Sciatic nerve (tissue), 2 donors: ENCODE results near the gene ROR1. TPM values are rescaled to one million over a fixed set of nuclear protein-coding genes. Genes with fewer than 3 reads are reported as not detected.

Source experiments
- ATAC-seq: fragments of 200-7000 bp; cut with Tn5 transposase; one replicate; pipeline ENCODE4 v1.9.1; 2020; ENCODE audit warnings: mild to moderate bottlenecking, moderate library complexity
- DNase-seq: peaks from one replicate; pipeline ENCODE4 v3.0.0-alpha.2; 2020; ENCODE audit warnings: low spot score
- intact Hi-C: fragments of 100-400 bp; cut with DNase I; formaldehyde crosslinking; loops from one replicate; pipeline ENCODE4 v1.14.2; 2022
- total RNA-seq: library from RNA; stranded (reverse); fragmentation: NEBNext Ultra II Directional; extraction: Animal tissue kit (Norgen Biotek cat#: 25700); gene quantifications from one replicate; pipeline ENCODE4 v1.2.1, GENCODE V29; 2021
- donor health status: DM: no; HTN: no; CAD: no.
- donor health status: DM: no; HTN: no; CAD: no.

Gene ROR1
- total RNA-seq, 1 donor from 2014 or later = 16.7 TPM

DNA sequence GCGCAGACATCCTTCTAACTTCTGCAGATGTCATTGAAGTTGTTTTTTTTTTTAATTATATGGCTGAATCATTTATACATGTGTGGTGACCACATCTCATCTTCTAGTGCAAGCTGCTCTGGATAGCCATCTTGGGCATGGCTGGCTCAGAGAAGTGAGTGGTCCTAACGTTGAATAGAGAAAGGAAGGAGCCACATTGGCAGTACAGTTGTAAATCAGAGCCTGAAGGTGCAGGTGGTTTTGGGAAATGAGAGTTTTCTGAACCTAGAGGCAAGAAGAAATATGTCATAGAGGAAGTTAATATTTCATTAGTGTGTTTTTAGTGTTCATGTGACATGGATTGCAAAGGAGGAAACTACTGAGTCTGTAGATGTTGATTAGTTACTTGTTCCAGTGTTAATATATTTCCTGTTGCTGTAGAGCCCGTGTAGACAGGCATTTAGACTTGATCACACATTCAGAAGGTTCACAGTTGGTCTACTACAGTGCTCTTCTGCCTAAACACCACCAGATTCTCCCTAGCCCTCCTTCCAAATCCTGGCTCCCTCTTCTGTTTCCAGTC lies 163.7 kb downstream of the ROR1 start:
- no peak for ATAC-seq
- no peak for DNase-seq
- intact Hi-C loops = no loop called here

DNA sequence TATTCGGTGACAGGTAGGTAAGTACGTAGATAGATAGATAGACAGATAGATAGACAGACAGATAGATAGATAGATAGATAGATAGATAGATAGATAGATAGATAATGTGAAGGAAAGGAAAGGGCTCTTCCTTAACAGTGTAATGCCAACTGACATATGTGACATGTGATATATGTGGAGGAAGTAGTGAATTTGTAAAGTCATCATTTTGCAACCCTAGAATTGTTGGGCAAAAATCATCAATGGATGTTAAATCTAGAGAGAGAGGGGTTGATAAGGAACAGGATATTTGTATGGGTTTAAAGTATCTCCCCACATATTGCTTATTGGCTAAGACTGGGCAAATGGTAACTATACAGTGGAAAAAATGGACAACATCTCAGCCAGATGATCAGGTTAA lies 166.6 kb downstream of the ROR1 start:
- ATAC-seq = no peak
- intact Hi-C loops = no loop called here

DNA sequence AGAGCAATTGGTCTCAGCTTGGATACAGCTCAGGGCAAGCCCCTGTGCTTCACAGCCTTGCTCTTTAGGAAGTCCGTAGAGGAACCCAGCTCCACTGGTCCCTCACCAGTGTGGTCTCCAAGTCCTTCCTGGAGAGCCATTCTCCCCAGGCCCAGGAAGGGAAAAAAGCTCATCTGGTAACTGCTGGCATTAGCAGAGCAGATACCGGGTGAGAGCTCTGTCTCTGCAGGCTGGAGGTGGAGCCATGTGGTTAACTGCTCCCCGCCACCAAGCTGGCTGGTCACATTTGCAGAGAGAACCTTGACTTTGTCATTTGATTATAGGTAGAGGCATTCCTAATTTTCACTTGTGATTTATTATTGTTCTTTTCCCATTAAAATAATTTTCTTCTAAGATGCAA lies 169.6 kb downstream of the ROR1 start:
- no peak for DNase-seq
- intact Hi-C loops = no loop called here
- ATAC-seq = no peak

More for the DNA sequence above, 166.6 kb downstream of the ROR1 start:
- DNase-seq = no peak

DNA sequence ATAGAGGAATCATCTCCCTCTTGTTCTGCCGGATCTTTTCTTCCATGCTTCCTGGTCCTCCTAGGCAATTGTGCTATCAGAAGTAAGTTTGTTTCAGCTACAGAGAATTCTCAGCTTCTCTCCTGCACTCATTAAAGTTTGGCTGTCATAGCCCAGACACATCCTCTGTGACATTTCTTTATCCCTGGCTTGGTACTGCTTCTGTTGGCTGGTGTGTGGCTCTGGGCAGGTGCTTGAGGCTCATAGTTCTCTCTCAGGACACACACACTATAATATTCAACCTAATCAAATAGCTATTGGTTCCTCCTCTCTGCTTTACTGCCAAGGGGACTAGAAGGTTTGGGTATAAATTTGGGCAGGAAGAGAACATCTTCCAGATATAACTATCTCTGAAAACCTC lies 172.1 kb downstream of the ROR1 start:
- intact Hi-C loops = no loop called here
- DNase-seq (no peak), ATAC-seq (no peak)

DNA sequence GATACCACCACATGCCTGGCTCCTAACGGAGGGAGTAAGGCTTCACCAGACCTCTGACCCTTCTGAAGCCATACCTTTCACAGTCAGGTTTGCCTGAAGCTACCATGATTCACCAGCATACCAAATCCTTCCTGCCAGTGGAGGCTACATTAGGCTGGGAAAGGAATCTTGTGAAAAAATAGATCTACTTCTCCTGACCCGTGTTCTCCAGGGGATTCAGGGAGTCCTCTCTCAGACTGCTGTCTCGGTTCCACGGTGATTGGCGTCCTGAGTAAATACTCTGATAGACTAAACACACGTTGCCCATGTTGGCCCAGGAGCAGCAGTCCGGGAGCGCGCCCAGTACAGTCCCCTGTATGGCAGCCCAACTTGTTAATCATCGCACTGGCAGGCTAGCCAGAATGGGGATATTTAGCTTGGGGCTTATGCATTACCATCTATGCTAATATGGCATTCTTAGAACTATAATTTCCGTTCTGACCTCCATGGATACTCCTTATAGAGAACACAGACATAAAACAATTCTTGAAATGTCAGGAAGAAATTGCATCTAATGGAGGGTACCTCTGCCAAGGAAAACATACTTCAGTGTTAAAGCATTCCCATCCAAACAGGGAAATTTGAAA lies 173.2 kb downstream of the ROR1 start:
- intact Hi-C loops = no loop called here
- ATAC-seq = peak; percentile 31
- no peak for DNase-seq

DNA sequence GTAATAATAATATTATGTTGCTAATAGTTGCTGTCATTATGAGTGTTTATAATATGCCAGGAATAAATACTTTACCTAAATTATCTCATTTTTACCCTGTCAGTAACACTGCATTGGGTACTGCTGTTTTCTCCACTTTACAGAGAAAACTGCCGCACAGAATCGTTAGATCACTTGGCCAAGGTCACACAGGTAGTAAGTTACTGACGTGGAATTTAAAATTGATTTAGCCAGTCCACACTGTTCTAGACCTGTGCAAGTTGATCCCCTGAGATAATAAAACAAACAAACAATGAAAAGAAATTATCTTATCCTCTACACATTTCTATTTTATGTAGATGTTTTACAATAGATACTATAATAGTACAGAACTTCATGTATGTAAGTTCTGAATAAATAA lies 174.1 kb downstream of the ROR1 start:
- intact Hi-C loops = no loop called here
- no peak for ATAC-seq
- DNase-seq = no peak

DNA sequence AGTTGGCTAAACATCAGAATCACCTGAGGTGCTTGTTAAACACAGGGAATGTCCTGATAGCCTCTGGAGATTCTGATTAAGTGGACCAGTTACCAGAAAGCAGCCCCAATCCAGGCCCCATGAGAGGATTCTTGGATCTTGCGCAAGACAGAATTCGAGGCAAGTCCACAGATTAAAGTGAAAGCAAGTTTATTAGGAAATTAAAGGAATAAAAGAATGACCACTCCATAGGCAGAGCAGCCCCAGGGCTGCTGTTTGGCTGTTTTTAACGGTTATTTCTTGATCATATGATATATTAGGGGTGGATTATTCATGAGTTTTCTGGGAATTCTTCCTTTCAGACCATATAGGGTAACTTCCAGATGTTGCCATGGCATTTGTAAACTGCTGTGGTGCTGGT lies 176.2 kb downstream of the ROR1 start:
- intact Hi-C loops = no loop called here
- ATAC-seq (peak; percentile 82), DNase-seq (no peak)

DNA sequence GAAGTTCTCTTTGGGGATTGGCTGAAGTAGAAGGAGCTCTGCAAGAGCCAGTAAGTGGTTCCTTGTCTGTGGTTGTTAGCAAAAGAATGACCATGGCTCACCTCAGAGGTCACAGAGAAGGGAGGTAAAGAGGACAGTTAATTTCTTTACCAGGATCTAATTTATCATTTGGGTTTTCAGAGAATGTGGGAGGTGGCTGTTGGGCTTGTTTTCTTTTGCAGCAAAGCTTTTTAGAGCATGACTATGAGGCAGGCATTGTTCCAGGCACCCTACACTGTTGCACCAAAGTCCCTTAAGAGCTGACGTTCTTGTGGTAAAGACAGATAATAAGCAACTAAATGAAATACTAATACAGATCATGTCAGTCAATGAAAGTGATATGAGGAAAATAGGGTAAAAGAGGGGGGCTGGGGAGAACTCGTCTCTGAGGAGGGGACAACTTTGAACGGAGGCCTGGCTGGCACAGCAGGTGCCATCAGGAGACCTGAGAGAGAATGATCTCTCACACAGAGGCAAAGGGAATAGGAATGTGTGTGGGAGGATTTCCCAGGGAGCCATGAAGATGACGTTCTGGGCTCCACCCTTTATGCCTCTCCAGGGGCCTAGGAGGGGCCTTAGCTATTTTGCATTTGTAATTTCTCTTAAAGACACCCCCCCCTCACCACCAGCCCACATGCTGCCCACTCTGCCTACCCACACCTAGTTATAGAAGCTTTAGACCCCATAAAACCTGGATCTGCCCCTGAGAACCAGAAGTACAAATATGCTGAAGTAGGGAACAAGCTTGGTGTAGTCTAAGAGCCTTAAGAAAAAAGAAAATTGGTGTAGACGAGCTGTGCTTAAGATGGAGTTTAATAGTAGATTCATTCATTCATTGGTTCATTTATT lies 177.5 kb downstream of the ROR1 start:
- intact Hi-C loops = no loop called here
- DNase-seq = no peak
- no peak for ATAC-seq

DNA sequence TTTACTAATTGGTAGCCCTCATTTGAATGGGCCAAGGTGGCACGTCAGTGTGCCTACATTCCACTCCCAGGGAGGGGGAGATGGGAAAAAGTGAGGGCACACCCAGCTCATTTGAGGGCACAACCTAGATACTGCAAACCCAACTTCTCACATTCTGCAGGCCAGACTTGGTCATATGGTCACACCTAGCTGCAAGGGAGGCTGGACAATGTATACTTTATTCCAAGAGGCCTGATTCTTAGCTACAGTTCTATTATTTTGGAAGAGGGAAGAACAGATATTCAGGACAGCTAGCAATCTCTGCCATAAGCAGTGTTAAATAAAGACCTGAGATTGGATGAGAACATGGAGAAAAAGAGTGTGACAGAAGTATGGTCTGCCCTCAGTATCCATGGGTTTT lies 180.4 kb downstream of the ROR1 start:
- intact Hi-C loops = no loop called here
- no peak for ATAC-seq
- DNase-seq = no peak

DNA sequence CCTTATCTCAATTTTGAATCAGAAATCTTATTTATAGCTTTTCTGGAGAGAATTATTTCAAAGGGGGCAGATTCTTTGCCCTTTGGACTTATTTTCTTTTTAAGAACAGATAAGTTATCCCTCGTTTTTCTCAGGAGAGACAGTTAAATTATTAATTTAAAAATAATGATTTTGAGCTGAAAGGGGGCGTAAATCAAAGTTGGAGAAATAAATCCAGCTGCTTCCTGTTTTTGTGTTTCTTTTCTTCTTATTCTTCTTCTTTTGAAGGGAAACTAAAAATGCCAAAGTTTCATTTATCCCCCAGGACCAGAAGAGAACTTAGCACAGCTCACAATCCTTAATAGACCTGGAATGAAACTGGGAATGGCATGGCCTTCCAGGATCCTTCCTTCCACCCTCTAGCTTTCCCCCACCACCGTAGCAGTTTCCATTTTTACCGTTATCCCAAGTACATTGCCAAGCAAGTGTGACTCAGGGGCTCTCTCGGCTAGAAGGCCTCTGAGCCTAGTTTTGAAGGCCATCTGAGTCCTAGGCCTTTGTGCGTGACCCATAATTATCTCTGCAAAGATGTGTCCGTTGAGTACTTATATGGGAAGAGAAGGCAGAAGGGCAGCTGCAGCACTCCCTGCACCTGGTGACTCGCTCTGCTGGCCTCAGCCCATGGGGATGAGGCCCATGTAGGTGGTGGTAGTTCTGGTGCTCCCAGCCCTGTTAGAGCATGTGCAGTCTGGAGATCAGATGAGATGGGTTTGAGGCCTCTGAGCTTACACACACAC lies 181.7 kb downstream of the ROR1 start:
- DNase-seq (no peak), ATAC-seq (no peak)
- intact Hi-C loops = no loop called here

DNA sequence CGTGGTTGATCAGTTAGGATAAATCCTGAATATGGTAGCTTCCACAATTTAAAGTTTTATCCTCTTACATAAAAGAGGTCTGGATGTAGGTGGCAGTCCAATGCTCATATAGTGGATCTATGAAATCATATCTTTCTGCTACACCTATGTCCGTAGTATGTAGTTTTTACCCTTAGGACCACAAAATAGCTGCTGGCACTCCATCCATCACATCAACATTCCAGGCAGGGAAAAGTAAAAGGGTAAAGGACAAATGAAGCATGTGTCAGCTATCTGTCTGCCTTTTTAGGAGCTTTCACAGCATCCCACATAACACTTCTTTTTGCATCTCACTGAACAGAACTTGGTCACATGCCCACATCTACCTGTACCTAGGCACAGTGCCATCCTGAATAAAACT lies 184.7 kb downstream of the ROR1 start:
- DNase-seq (no peak), ATAC-seq (no peak)
- intact Hi-C loops = no loop called here

DNA sequence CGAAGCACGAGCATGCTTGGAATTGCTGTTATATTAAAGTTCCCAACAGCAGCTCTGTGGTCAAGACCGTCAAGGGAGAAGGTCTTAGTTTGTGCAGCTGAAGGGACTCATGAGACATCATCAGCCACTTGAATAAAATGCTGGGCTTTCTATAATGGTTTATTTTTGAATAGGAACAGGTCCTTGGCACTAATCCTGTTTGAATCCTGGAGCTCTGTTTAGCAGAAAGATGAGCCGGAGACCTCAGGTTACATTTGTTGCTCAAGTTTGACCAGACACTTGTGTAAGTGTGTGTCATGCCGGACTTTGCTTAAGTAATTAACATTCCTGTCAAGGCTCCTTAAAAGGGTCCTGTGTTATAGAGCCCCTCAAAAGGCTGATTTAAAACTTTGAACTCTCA lies 186.5 kb downstream of the ROR1 start:
- DNase-seq (no peak), ATAC-seq (peak; percentile 81)
- intact Hi-C loops = no loop called here

DNA sequence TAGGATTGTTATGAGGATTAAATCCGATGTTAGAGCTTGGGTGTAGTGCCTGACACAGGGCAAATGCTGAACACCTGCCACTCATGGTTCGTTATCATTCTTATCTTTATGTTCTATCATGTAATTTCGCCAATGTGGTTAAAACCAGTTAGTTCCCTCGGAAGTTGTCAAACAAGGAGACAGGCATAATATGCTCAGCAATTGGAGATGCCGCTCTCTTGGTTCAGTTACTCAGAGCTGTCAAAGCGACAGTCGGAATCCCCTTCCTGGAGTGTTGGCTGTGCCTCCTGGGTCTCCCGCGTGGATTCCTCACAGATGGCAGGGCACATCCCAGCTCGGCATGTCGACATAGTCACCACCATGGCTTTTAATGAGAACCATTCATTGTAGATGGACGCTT lies 192.2 kb downstream of the ROR1 start:
- DNase-seq = no peak
- no peak for ATAC-seq
- intact Hi-C loops = no loop called here

DNA sequence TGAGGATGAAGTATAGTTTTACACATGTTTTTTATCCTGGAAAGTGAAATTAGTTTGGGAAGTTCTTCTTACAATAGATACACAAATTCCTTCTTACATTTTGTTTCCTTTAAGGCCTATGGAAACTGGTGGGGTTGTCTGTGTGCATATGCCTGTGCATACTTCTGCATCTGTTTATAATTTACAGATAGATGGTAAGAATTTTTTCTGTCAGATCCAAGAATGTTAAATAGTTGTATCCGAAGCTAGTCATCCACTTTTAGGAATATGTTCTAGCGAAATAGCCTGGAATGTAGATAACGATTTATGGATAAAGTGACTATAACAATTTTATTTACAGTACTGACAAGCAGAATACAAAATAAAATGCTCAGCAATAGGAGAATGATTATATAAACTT lies 194.1 kb downstream of the ROR1 start:
- intact Hi-C loops = no loop called here

DNA sequence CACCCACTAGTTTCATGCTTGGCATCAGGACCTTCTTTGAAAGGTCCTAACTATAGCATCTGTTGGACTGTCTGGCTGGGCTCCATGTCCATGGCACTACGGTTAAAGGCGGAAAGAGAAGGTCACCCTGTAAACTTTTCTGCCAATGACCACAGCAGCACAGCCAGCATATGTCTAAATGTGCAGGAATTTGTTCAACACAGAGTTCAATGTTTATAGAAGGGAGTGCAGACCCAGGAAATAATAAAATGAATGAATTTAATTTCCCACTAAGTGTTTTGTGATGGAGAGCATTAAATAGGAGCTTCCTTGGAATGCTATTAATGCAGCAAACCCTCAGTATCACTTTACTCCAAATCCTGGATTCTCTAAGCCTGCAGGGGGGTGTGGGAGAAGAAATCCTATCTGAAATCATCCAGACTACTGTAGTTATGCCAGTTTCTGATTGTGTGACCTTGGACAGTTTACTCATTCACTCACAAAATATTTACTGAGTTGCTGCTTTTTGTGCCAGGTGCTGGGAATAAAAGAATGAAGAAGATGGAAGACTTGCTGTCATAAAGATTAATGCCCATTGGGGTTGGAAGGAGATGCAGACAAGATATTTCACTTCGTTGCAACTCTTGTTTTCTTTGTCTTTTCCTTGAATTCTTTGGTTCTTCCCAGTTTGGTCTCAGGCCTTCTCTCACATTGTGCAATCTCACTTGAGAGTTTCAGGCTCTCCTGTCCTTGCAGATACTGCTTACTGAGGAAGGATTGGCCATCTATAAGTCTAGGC lies 195.0 kb downstream of the ROR1 start:
- DNase-seq (no peak), ATAC-seq (peak; percentile 70)
- intact Hi-C loops = no loop called here

More for the DNA sequence above, 194.1 kb downstream of the ROR1 start:
- ATAC-seq = no peak
- DNase-seq = no peak

DNA sequence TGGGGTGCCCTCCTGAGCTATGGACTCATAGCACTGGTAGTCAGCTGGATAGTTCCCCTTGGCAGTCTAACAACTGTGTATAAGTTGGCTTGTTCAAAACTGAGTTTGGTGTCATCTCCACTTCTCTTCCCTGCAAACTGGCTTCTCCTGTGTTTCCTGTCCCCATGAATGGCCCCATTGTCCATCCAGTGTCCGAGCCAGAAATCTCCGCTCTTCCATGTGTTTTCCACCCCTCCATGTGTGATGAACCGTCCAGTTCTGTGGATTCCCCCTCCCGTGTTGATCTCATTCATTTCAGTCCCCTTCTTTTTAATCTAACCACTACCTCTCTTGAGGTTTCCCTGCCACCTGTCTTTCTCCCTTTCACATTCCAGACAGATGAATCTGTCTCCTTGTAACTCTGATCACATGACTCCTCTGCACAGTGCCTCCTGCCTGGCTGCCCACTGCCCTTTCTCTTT lies 195.7 kb downstream of the ROR1 start:
- ATAC-seq (peak; percentile 20), DNase-seq (no peak)
- intact Hi-C loops = no loop called here

DNA sequence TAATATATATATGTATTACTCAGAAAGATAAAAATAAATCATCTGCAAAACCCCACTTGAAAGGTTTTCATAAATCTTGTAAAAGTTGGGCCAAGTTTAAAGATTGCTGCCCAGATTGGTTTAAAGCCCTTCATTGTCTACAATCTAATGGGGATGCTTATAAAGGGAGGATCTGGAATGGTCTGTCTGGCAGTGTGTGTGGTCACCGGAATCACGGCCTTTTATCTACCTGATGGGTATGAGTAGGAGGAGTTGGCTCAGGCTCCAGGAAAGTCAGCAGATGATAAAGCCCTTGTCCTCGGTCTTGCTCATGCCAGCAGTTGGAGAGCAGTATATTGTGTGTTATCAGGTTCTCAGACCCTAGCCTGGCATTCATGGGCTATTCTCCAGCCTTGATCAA lies 197.7 kb downstream of the ROR1 start:
- intact Hi-C loops = no loop called here
- ATAC-seq = no peak
- no peak for DNase-seq

DNA sequence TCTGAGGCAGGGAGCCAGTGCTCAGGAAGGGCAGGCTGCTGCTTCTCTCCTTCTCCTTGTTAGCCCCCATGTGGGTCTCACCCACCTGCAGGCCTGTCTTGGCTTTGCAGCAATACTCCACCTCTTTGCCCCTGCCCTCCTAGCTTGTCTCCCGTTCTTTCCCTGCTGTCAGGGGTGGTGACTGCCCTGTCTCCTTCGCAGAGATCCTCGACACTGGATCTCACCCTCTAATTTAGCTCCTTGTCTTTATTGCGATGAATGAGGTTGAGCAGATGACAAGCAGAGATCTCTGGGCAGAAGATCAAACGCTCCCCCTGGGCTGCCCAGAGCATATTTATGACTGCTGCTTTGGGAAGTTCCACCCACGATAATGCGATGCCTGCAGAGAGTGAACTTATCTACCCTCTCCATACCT lies 199.2 kb downstream of the ROR1 start:
- intact Hi-C loops = no loop called here
- no peak for ATAC-seq
- DNase-seq = no peak

DNA sequence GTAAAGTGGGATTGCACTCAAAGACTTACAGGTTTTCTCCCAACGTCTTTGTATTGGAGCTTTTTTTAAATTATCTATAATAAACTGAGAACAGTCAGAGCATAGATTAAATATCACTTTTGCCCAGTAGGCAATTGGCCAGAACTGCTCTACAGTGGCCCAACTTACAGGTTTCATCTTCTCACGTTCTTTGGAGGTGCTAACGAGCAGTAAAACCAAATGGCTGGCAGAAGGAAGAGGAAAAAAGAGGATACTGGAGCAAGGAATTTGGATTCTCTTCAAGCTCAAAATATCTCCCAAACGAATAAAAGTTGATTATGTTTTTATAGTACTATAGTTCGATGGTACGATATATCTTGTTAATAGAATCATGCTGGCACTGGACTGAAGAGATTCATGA lies 201.1 kb downstream of the ROR1 start:
- DNase-seq (no peak), ATAC-seq (no peak)
- intact Hi-C loops = no loop called here
